HG03520 (cell line): ENCODE results near the gene METTL25B.

Source experiments
- ATAC-seq: cut with Tn5 transposase; IDR thresholded peaks from one replicate; pipeline ENCODE4 v1.9.1; 2021; ENCODE audit warnings: mild to moderate bottlenecking, moderate library complexity; ENCODE audit not compliant: unreplicated experiment

The METTL25B gene

DNA sequence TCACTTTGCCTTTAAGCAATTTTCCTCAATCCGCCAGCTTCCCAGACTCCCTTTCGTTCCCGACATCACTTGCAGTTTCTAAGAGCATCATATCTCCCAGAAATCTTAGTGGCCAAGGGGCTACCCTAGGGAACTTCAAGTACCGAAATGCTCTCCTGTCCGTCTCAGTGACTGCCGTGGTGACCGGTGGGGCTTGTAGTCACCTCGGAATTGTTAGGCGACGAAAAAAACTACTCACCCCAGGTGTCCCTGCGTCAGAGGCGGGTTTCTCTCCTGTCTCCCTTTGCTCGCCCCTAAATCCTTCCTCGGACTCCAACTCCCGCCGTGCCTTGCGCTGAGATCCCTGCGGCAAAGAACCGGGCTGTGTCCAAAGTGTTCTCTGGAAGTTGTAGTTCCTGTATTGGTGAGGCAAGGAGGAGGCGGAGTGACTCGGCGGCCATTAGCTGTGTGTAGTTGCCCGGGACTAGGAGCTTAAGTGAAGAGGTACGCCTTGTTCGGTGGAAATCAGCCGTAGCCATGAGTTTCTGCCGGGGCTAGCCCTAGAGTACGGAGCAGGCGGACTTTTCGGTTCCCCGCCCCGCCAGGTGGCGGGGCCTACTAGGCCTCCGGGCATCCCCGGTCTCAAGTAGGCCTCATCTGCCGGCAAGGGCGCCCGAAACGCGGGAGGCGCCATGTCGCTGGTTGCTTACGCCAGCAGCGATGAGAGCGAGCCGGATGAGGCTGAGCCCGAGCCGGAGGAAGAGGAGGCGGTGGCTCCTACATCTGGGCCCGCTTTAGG, 39.0 kb downstream of the METTL25B start, which contains the start of gene PRCC:
TSS of gene PRCC (plus strand) at position 435 of the 778 bp plus-strand sequence. CDS start at position 672, 237 bp downstream.
- ATAC-seq = peak; percentile 86

DNA sequence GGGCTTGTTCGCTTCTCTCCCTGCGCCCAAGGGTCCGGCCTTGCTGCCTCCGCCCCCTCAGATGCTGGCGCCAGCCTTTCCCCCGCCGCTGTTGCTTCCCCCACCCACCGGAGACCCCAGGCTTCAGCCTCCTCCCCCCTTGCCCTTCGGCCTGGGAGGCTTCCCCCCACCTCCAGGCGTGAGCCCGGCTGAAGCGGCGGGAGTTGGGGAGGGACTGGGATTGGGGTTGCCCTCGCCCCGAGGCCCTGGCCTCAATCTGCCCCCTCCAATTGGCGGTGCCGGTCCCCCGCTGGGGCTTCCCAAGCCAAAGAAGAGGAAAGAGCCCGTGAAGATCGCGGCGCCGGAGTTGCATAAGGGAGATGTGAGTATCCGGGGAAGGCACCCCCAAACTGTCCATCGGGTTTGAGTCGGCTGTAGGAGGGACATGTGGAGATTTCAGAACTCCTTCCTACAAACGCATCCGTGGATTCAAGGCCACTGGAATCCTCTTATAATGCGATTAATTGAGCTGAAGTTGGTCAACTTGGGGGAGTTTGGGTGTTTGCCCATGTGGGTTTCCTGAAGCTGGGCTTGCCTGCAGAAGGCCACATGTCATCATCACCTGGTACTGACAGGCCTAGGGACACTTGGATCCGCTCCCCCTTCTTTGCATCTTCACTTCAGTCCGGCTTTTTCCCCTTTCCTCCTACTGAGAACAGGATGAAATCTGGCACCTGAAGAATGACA, 39.8 kb downstream of the METTL25B start:
- ATAC-seq = no peak

DNA sequence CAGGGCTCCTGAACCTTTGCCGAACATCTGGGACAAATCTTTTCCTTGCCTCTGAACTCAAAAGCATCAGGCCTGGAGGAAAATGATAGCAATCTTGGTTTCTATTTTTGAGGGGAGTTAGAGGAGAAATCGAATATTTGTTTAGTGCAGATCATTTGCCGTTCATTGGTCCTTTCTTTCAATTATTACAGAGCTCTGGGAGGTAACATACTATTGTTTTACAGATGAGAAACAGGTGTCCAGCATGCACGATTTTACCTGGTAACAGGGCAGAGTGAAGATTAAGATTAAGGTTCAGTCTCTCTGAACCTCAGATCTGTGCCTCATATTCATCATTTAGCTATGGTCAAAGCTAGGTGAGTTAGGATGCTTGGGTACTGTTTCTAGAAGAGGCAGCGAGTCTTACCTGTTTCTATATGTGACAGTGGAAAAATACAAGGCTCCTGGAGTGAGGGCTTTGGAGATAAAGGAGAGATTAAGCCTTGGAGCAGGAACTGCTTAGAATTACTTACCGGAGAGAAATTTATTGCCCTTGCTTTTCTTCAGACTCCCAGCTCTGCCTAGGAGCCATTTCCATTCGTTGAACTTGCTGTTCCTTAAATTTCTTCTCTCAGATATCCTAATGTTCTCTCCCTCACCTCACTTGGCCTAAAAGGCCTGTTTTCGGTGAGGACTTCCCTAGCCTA, 40.5 kb downstream of the METTL25B start:
- ATAC-seq = no peak

DNA sequence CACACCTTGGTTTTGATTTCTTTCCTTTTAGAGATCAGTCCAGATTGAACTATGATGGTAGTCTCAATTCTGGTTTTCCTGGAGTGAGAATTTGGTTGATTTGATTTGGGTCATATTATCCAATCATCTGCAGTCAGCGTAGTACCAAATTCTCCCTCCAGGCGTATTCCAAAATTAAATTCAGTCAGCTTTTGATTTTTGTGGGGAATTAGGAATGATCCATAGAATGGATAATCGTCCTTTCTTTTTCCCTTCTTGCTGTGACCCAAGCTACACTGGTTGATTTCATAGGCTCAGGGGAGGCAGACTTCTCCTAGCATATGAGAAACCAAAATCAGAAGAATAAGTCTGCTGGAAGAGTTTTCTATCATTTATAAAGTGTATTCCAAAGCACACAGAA, 44.0 kb downstream of the METTL25B start:
- ATAC-seq = no peak

DNA sequence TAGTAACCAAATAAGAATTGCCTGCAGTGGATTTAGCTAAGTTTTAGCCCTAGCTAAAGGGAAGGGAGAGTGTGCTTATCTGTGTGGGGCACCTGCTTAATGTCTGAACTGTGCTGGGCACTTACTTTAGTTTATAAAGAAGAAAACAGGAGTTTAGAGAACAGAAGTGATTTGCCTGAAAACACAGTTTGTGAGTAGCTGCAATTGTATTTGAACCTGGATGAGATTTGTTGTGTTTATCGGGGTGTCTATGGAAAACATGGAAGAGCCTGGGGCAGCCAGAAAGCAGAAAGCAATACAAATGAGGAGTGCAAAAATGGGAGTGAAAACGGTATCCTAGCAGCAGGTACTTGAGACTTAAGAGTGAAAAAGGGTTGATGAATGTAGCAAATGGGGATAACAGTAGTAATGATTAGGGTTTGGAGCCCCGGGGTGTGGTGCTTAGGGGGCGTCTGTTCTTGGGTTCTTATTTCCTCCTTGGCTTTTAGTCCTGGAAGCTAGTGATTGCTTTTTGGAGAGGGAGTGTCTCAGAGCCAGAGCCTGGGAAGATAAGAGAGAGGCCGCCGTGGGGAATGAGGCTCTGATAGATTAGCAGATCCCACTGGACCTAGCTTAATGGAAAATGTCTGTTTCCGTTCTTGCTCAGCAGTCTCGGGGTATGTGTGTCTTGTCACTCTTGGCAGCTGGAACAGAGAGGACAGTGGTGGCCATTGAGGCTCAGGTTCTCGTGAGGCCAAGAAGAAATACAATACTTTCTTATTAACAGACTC, 44.6 kb downstream of the METTL25B start:
- ATAC-seq = no peak

DNA sequence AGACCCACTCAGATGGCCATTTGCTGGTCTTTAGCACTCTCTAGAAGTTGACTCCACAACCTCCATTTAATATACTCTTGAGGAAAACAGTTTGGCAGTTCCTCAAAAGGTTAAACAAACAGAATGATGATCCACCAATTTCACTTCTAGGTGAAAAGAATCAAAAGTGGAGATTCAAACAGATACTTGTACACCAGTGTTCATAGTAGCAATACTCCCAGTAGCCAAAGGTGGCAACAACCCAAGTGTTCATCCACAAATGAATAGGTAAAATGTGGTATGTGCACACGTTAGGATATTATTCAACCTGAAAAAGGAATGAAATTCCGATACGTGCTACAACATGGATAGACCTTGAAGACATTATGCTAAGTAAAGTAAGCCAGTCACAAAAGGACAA, 45.3 kb downstream of the METTL25B start:
- ATAC-seq = no peak

DNA sequence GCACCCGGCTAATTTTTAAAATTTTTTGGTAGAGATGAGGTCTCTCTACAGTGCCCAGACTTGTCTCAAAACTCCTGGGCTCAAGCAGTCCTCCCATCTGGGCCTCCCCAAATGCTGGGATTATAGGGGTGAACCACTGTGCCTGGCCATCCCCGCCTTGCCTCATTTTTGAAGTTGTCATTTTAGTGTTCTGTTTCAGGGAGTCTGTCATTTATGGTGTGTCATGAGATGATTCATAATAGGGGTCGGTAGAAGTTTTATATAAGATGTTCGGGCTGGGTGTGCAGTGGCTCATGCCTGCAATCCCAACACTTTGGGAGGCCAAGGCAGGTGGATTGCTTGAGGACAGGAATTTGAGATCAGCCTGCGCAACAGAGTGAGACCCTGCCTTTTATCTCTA, 47.5 kb downstream of the METTL25B start:
- ATAC-seq = no peak

DNA sequence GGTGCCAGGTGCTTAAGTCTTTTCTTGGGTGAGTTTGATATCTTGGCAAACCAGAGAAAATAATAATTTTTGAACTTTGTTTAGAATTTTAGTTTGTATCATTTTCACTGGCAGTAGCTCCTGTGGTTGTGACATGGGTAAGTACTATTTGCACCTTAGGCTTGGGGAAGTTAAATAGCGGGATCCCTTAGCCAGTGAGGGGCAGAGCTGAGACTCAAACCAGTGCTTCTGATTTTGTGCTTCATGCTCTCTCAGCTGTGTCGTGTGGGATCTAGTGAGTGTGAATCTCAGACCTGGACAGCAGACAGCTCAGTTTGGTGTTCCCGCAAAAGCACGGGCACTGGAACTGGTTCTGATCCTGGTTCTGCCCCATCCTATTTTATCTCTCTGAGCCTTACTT, 48.7 kb downstream of the METTL25B start:
- ATAC-seq = no peak

DNA sequence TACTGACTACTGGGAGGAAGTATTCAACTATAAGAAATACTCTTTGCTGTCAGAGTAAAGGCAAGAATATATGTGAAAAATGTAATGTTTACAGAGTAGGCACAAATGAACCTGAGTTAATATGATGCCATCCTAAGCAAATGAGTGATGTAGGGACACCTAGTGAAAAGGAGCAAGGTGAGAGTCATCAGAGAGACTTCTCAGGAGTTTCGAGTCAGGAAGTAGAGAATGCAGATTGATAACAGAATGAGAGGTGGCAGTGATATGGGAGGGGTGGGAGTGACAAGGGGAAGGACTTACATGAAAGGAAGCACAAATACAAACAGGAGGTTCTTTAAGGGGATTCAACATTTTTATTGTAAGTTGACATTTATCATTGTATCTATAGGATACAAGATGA, 49.3 kb downstream of the METTL25B start:
- no peak for ATAC-seq

DNA sequence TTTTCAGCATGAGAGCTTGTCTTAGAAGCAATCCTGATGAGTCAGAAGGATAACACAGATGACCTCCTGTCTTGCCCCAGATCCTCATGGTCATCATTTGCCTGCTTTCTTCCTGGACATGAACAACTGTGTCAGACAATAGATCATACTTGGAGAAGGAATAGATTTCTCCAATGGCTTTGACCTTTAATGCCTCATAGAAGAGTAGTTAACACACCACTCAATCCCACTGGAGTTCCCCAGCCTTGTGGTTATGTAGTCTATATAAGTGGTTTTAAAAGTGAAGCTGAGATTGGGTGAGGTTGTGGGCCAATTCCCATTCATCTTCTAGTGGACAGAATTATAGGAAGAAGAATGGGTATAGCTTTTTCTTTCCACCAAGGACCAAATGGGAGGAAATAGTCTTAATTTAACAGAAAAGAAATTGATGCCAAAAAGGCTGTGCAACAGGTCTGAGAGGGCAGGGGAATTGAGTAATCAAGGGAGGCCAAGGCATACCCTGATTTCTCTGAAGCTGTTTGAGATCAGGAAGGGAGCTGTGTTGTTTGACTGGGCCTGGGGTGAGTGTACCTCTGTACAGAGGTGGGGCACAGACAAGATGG, 53.4 kb downstream of the METTL25B start:
- ATAC-seq = no peak

DNA sequence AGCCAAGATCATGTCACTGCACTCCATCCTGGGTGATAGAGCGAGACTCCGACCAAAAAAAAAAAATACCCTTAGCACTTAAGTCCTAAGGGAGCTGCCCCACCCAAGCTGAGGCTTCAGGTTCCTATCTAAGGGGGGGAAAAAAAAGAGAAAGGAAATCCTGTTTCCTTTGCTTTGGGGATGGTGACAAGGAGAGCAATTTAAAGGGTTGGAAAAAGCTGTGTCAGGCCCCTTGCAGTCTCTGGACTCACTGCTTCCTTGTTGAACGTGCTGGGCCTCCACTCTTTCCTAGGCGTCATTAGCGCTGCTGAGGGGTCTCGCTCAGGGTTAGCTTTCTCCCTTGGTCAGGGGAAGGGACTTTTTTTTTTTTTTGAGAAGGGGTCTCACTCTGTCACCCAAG, 57.2 kb downstream of the METTL25B start:
- ATAC-seq = no peak
